IMR-90 (cell line): ENCODE data around the gene GGN.

ENCODE experiments used
- RFX5 ChIP-seq: IDR thresholded peaks from 2 replicates; pipeline ENCODE4 v1.8.0; 2012; ENCODE audit warnings: low read depth, mild to moderate bottlenecking, low read length, moderate library complexity
- TF ChIP-seq, protein P1 (sequence below): fragments of 150-350 bp; IDR thresholded peaks from 2 replicates; pipeline ENCODE4 v1.6.1; 2017; ENCODE audit warnings: mild to moderate bottlenecking, antibody characterized with exemption, low read length, low read depth
- TF ChIP-seq, protein P2 (sequence below): conservative IDR thresholded peaks from 2 replicates; pipeline ENCODE4 v1.5.1; 2012; ENCODE audit warnings: mild to moderate bottlenecking, low read depth, low read length, improper control_type of control experiment

DNA sequence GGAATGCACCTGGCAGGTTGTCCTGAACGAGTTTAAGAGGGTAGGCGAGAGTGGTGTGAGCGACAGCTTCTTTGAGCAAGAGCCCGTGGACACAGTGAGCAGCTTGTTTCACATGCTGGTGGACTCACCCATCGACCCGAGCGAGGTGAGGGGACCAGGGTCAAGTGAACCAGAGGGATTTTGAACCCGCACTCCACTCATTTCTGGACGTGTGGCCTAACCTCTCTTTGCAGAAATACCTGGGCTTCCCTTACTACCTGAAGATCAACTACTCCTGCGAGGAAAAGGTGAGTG, 50.5 kb downstream of the GGN start:
- TF ChIP-seq, protein P1, sequence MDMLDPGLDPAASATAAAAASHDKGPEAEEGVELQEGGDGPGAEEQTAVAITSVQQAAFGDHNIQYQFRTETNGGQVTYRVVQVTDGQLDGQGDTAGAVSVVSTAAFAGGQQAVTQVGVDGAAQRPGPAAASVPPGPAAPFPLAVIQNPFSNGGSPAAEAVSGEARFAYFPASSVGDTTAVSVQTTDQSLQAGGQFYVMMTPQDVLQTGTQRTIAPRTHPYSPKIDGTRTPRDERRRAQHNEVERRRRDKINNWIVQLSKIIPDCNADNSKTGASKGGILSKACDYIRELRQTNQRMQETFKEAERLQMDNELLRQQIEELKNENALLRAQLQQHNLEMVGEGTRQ: no peak
- TF ChIP-seq RFX5: no peak
- TF ChIP-seq, protein P2, sequence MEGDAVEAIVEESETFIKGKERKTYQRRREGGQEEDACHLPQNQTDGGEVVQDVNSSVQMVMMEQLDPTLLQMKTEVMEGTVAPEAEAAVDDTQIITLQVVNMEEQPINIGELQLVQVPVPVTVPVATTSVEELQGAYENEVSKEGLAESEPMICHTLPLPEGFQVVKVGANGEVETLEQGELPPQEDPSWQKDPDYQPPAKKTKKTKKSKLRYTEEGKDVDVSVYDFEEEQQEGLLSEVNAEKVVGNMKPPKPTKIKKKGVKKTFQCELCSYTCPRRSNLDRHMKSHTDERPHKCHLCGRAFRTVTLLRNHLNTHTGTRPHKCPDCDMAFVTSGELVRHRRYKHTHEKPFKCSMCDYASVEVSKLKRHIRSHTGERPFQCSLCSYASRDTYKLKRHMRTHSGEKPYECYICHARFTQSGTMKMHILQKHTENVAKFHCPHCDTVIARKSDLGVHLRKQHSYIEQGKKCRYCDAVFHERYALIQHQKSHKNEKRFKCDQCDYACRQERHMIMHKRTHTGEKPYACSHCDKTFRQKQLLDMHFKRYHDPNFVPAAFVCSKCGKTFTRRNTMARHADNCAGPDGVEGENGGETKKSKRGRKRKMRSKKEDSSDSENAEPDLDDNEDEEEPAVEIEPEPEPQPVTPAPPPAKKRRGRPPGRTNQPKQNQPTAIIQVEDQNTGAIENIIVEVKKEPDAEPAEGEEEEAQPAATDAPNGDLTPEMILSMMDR: no peak
